Astrocyte (in vitro differentiated cells and primary cell): Measurements from ENCODE around the gene YPEL3. TPM values are rescaled to one million over a fixed set of nuclear protein-coding genes. Genes with fewer than 3 reads are reported as not detected.

ENCODE experiments used
- DNase-seq: peaks from one replicate; pipeline ENCODE4 v3.0.0-alpha.2; 2010; ENCODE audit warnings: low read depth
- FAIRE-seq: peaks from 2 replicates; lab custom pipeline; 2011; peaks lifted over from hg19 to GRCh38; lab: Jason Lieb, UNC
- H2AFZ ChIP-seq: 2 replicates; pipeline ENCODE4 v1.6.0; 2012; ENCODE audit warnings: low read depth, low read length, inconsistent platforms
- H3K27ac ChIP-seq: 2 replicates; pipeline ENCODE4 v1.5.1; 2011; ENCODE audit warnings: low read depth, low read length, inconsistent platforms
- H3K27me3 ChIP-seq: 2 replicates; pipeline ENCODE4 v1.6.0; 2011; ENCODE audit warnings: low read length, inconsistent platforms; ENCODE audit not compliant: insufficient read depth
- H3K36me3 ChIP-seq: 2 replicates; pipeline ENCODE4 v1.5.1; 2011; ENCODE audit warnings: low read length, inconsistent platforms; ENCODE audit not compliant: insufficient read depth
- H3K4me1 ChIP-seq: 2 replicates; pipeline ENCODE4 v1.5.1; 2011; ENCODE audit warnings: low read length, inconsistent platforms; ENCODE audit not compliant: insufficient read depth
- H3K4me2 ChIP-seq: 2 replicates; pipeline ENCODE4 v1.6.0; 2012; ENCODE audit warnings: low read length, inconsistent platforms
- H3K4me3 ChIP-seq: 2 replicates; pipeline ENCODE4 v1.5.1; 2011; ENCODE audit warnings: low read depth, mild to moderate bottlenecking, low read length, inconsistent platforms; ENCODE audit not compliant: insufficient read depth
- H3K79me2 ChIP-seq: 2 replicates; pipeline ENCODE4 v1.6.0; 2012; ENCODE audit warnings: mild to moderate bottlenecking, low read length, inconsistent platforms; ENCODE audit not compliant: insufficient read depth
- H3K9ac ChIP-seq: 2 replicates; pipeline ENCODE4 v1.6.0; 2012; ENCODE audit warnings: mild to moderate bottlenecking, low read length, inconsistent platforms
- H3K9me3 ChIP-seq: 2 replicates; pipeline ENCODE4 v1.5.1; 2012; ENCODE audit warnings: low read depth, mild to moderate bottlenecking, low read length, inconsistent platforms; ENCODE audit not compliant: insufficient read depth
- H4K20me1 ChIP-seq: 2 replicates; pipeline ENCODE4 v1.6.0; 2012; ENCODE audit warnings: low read length, inconsistent platforms; ENCODE audit not compliant: insufficient read depth
- H3K27ac Mint-ChIP-seq: one replicate; pipeline ENCODE4 v1.8.0; 2021; ENCODE audit warnings: mild to moderate bottlenecking, mixed read lengths; ENCODE audit not compliant: unreplicated experiment
- H3K27me3 Mint-ChIP-seq: one replicate; pipeline ENCODE4 v1.8.0; 2021; ENCODE audit warnings: low read depth, mixed read lengths; ENCODE audit not compliant: unreplicated experiment
- H3K36me3 Mint-ChIP-seq: one replicate; pipeline ENCODE4 v1.8.0; 2021; ENCODE audit warnings: low read depth, mixed read lengths; ENCODE audit not compliant: unreplicated experiment
- H3K4me1 Mint-ChIP-seq: one replicate; pipeline ENCODE4 v1.8.0; 2021; ENCODE audit warnings: low read depth, mixed read lengths; ENCODE audit not compliant: unreplicated experiment
- H3K4me3 Mint-ChIP-seq: one replicate; pipeline ENCODE4 v1.8.0; 2021; ENCODE audit warnings: mild to moderate bottlenecking, moderate library complexity, mixed read lengths; ENCODE audit not compliant: unreplicated experiment
- H3K9me3 Mint-ChIP-seq: one replicate; pipeline ENCODE4 v1.8.0; 2021; ENCODE audit warnings: mild to moderate bottlenecking, mixed read lengths; ENCODE audit not compliant: unreplicated experiment
- EZH2 ChIP-seq: IDR thresholded peaks from 2 replicates; pipeline ENCODE4 v1.6.1; 2012; ENCODE audit warnings: mild to moderate bottlenecking, low read length, inconsistent platforms; ENCODE audit not compliant: insufficient read depth
- total RNA-seq: library from RNA; stranded (reverse); gene quantifications from 2 replicates; pipeline ENCODE4 v1.2.1, GENCODE V29; 2021
- TF ChIP-seq, protein P1 (sequence below): IDR thresholded peaks from 2 replicates; pipeline ENCODE4 v1.5.1; 2011; ENCODE audit warnings: low read depth, mild to moderate bottlenecking, inconsistent platforms, low read length, moderate library complexity; ENCODE audit not compliant: insufficient read depth

YPEL3 gene
- total RNA-seq, 1 donor from 2014 or later = 20.5 TPM

DNA sequence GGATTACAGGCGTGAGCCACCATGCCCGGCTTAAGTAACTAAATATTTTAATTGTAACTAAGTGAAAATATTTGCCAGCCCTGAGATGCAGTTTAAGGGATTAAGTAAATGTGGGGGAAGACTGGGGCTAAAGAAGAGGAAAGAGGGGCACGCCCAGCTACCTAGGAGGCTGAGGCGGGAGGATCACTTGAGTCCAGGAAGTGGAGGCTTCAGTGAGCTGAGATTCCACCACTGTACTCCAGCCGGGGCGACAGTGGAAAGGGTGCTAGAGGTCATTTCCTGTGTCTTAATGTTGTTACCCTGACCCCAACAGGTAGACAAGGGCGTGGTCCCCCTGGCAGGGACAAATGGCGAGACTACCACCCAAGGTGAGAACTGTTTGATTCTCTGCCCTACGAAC is 27.7 kb downstream of the YPEL3 start:
- Histone ChIP-seq H3K36me3 (peaks cover 39% of the 10 kb centered on the region), H3K79me2 (peaks cover 64% of the 10 kb centered on the region), H3K27me3 (no peaks in the 10 kb centered on the region), H3K4me2 (peak overlapping the region; percentile 78), H3K4me1 (peaks cover 54% of the 10 kb centered on the region), H4K20me1 (peaks cover 63% of the 10 kb centered on the region), H2AFZ (no peak overlapping the region), H3K9me3 (no peaks in the 10 kb centered on the region), H3K4me3 (no peak overlapping the region), H3K9ac (peak overlapping the region; percentile 33), H3K27ac (no peak overlapping the region)
- DNase-seq = no peak
- H3K27me3 Mint-ChIP-seq = no peaks in the 10 kb centered on the region
- H3K9me3 Mint-ChIP-seq = no peaks in the 10 kb centered on the region
- peaks cover 37% of the 10 kb centered on the region for H3K4me1 Mint-ChIP-seq
- peak overlapping the region; percentile 87 for H3K27ac Mint-ChIP-seq
- no peak for FAIRE-seq
- TF ChIP-seq, protein P1, sequence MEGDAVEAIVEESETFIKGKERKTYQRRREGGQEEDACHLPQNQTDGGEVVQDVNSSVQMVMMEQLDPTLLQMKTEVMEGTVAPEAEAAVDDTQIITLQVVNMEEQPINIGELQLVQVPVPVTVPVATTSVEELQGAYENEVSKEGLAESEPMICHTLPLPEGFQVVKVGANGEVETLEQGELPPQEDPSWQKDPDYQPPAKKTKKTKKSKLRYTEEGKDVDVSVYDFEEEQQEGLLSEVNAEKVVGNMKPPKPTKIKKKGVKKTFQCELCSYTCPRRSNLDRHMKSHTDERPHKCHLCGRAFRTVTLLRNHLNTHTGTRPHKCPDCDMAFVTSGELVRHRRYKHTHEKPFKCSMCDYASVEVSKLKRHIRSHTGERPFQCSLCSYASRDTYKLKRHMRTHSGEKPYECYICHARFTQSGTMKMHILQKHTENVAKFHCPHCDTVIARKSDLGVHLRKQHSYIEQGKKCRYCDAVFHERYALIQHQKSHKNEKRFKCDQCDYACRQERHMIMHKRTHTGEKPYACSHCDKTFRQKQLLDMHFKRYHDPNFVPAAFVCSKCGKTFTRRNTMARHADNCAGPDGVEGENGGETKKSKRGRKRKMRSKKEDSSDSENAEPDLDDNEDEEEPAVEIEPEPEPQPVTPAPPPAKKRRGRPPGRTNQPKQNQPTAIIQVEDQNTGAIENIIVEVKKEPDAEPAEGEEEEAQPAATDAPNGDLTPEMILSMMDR = no peak
- TF ChIP-seq EZH2 = no peak
- H3K36me3 Mint-ChIP-seq = peaks cover 40% of the 10 kb centered on the region
- H3K4me3 Mint-ChIP-seq = peak overlapping the region; percentile 98

DNA sequence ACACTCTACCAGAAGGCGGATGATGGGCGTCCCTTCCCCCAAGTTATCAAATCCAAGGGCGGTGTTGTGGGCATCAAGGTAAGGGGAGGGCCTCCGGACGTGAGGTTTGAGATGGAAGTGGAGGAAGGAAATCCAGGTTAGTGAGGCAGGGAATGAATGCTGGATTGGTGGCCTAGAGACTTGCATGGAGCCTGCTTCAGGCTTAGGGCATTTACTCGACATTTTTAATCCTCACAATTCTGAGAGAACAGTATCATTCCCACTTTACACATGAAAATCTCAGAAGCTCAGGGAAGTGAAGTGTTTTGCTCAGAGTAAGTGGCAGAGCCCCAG is 28.5 kb downstream of the YPEL3 start:
- no peak overlapping the region for H2AFZ ChIP-seq
- H3K79me2 ChIP-seq = peaks cover 64% of the 10 kb centered on the region
- no peaks in the 10 kb centered on the region for H3K27me3 ChIP-seq
- peak overlapping the region; percentile 93 for H3K27ac ChIP-seq
- no peaks in the 10 kb centered on the region for H3K9me3 ChIP-seq
- Mint-ChIP-seq H3K27ac (peak overlapping the region; percentile 98), H3K4me3 (peak overlapping the region; percentile 98), H3K4me1 (peaks cover 37% of the 10 kb centered on the region), H3K36me3 (peaks cover 40% of the 10 kb centered on the region), H3K27me3 (no peaks in the 10 kb centered on the region), H3K9me3 (no peaks in the 10 kb centered on the region)
- H3K4me2 ChIP-seq = peak overlapping the region; percentile 98
- H3K4me3 ChIP-seq = peak overlapping the region; percentile 85
- peaks cover 36% of the 10 kb centered on the region for H3K36me3 ChIP-seq
- peaks cover 63% of the 10 kb centered on the region for H4K20me1 ChIP-seq
- FAIRE-seq = no peak
- H3K9ac ChIP-seq = peak overlapping the region; percentile 89
- peaks cover 54% of the 10 kb centered on the region for H3K4me1 ChIP-seq
- no peak for DNase-seq
- TF ChIP-seq, protein P1 = no peak
- TF ChIP-seq EZH2 = no peak

DNA sequence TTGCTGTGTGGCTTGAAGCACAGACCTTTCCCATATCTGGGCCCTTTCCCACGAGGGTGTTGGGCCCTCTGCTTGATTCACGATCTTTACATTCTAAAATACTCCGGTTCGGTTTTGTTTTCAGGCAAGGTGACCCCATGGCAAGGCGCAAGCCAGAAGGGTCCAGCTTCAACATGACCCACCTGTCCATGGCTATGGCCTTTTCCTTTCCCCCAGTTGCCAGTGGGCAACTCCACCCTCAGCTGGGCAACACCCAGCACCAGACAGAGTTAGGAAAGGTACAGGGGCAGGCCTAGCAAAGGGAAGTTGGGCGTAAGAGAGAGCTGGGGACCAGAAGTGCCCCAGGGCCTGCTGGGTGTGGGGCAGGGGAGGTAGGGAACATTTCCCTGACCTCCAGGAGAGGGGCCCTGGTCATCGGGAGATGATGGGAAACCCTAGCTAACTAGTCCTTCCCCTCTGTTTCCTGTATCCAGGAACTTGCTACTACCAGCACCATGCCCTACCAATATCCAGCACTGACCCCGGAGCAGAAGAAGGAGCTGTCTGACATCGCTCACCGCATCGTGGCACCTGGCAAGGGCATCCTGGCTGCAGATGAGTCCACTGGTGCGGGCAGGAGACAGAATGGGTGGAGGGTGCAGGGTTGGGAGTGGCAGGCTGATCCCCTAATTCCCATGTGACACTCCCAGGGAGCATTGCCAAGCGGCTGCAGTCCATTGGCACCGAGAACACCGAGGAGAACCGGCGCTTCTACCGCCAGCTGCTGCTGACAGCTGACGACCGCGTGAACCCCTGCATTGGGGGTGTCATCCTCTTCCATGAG is 29.0 kb downstream of the YPEL3 start:
- Histone ChIP-seq H4K20me1 (peaks cover 61% of the 10 kb centered on the region), H3K36me3 (peaks cover 33% of the 10 kb centered on the region), H3K79me2 (peaks cover 59% of the 10 kb centered on the region), H3K9ac (peak overlapping the region; percentile 89), H3K4me3 (peak overlapping the region; percentile 85), H3K9me3 (no peaks in the 10 kb centered on the region), H2AFZ (no peak overlapping the region), H3K27me3 (no peaks in the 10 kb centered on the region), H3K27ac (peak overlapping the region; percentile 93), H3K4me2 (peak overlapping the region; percentile 98), H3K4me1 (peaks cover 54% of the 10 kb centered on the region)
- Mint-ChIP-seq H3K27me3 (no peaks in the 10 kb centered on the region), H3K36me3 (peaks cover 37% of the 10 kb centered on the region), H3K9me3 (no peaks in the 10 kb centered on the region), H3K27ac (peak overlapping the region; percentile 98), H3K4me3 (peak overlapping the region; percentile 98), H3K4me1 (peaks cover 35% of the 10 kb centered on the region)
- TF ChIP-seq, protein P1 = no peak
- TF ChIP-seq EZH2 = no peak
- no peak for DNase-seq
- no peak for FAIRE-seq
